ENCODE results near the gene RBM20. TPM values are rescaled to one million over a fixed set of nuclear protein-coding genes. Genes with fewer than 3 reads are reported as not detected.

RBM20 gene
- polyA plus RNA-seq, 1 experiment: 0.11 TPM

GRCh38 chr10:110774069-110775019 is 130.2 kb downstream of the RBM20 start:
- no peaks in the 10 kb centered on the region for H3K9me3 ChIP-seq (ENCODE audit: control insufficient read depth, insufficient read depth, low read length)
- no peak overlapping the region for H3K4me3 ChIP-seq (ENCODE audit: low read depth, low read length)
- POLR2A ChIA-PET: interaction anchor here (0.6 kb wide), 1 partner anchor 482 kb away, joined by 3 read pairs; no protein-coding TSS in a partner anchor
- DNase-seq (ENCODE audit: low read depth, low spot score): no peak
- CTCF ChIA-PET: no interaction called here
- no peak overlapping the region for H3K27ac ChIP-seq (ENCODE audit: low read depth, low read length)
- TF ChIP-seq, protein P1, sequence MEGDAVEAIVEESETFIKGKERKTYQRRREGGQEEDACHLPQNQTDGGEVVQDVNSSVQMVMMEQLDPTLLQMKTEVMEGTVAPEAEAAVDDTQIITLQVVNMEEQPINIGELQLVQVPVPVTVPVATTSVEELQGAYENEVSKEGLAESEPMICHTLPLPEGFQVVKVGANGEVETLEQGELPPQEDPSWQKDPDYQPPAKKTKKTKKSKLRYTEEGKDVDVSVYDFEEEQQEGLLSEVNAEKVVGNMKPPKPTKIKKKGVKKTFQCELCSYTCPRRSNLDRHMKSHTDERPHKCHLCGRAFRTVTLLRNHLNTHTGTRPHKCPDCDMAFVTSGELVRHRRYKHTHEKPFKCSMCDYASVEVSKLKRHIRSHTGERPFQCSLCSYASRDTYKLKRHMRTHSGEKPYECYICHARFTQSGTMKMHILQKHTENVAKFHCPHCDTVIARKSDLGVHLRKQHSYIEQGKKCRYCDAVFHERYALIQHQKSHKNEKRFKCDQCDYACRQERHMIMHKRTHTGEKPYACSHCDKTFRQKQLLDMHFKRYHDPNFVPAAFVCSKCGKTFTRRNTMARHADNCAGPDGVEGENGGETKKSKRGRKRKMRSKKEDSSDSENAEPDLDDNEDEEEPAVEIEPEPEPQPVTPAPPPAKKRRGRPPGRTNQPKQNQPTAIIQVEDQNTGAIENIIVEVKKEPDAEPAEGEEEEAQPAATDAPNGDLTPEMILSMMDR (IDR thresholded peaks at IDR 0.05; ENCODE audit: low read depth, low read length): no peak
- H3K27me3 ChIP-seq (ENCODE audit: control insufficient read depth, insufficient read depth, low read length): peaks cover 16% of the 10 kb centered on the region

DNA sequence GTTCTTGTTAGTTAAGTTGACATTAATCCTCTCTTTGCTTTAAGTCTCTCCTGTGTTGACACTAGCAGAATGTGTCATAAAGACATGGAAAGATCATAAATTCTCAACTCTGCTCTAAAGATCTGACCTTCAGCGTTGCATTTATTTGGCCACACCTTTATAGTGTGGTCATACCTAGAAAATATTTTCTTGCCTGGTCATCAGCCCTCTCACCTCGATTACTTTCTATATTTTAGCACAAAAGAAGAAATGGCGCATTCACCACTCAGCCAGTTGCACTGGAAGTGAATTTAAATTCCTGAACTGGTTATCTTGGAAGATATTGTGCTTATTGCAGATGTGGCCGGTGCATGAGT is 130.9 kb downstream of the RBM20 start:
- CTCF ChIA-PET: no interaction called here
- no peak overlapping the region for H3K27ac ChIP-seq (ENCODE audit: low read depth, low read length)
- no peaks in the 10 kb centered on the region for H3K9me3 ChIP-seq (ENCODE audit: control insufficient read depth, insufficient read depth, low read length)
- no peak overlapping the region for H3K4me3 ChIP-seq (ENCODE audit: low read depth, low read length)
- POLR2A ChIA-PET: no interaction called here
- TF ChIP-seq, protein P1 (IDR thresholded peaks at IDR 0.05; ENCODE audit: low read depth, low read length): no peak
- peaks cover 11% of the 10 kb centered on the region for H3K27me3 ChIP-seq (ENCODE audit: control insufficient read depth, insufficient read depth, low read length)
- DNase-seq (ENCODE audit: low read depth, low spot score): no peak

DNA sequence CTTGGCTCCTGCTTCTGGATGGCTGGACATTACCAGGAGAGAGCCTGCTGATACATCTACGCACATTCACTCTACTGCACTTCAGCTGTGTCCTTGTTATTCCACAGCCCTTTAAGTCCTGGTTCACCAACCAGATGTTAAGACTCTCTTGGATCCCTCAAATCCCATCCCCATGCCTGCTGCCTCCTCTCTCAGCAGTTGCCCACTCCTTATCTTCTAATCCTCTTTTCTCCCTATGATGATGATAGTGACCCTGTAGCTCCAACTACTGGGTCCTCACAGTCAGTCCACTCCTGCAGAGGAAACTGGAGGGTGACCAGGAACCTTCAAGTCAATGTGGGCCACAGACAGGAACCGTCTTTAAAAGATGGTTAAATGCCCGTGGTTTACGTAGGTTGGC is 131.3 kb downstream of the RBM20 start:
- H3K9me3 ChIP-seq (ENCODE audit: control insufficient read depth, insufficient read depth, low read length): no peaks in the 10 kb centered on the region
- no peak overlapping the region for H3K27ac ChIP-seq (ENCODE audit: low read depth, low read length)
- peaks cover 9% of the 10 kb centered on the region for H3K27me3 ChIP-seq (ENCODE audit: control insufficient read depth, insufficient read depth, low read length)
- TF ChIP-seq, protein P1 (IDR thresholded peaks at IDR 0.05; ENCODE audit: low read depth, low read length): no peak
- no peak for DNase-seq (ENCODE audit: low read depth, low spot score)
- POLR2A ChIA-PET: no interaction called here
- CTCF ChIA-PET: no interaction called here
- no peak overlapping the region for H3K4me3 ChIP-seq (ENCODE audit: low read depth, low read length)

GRCh38 chr10:110777017-110777416 is 132.9 kb downstream of the RBM20 start:
- H3K27me3 ChIP-seq (ENCODE audit: control insufficient read depth, insufficient read depth, low read length): peaks cover 17% of the 10 kb centered on the region
- no peak for DNase-seq (ENCODE audit: low read depth, low spot score)
- H3K9me3 ChIP-seq (ENCODE audit: control insufficient read depth, insufficient read depth, low read length): no peaks in the 10 kb centered on the region
- TF ChIP-seq, protein P1 (IDR thresholded peaks at IDR 0.05; ENCODE audit: low read depth, low read length): no peak
- CTCF ChIA-PET: no interaction called here
- no peak overlapping the region for H3K27ac ChIP-seq (ENCODE audit: low read depth, low read length)
- H3K4me3 ChIP-seq (ENCODE audit: low read depth, low read length): no peak overlapping the region
- POLR2A ChIA-PET: no interaction called here

DNA sequence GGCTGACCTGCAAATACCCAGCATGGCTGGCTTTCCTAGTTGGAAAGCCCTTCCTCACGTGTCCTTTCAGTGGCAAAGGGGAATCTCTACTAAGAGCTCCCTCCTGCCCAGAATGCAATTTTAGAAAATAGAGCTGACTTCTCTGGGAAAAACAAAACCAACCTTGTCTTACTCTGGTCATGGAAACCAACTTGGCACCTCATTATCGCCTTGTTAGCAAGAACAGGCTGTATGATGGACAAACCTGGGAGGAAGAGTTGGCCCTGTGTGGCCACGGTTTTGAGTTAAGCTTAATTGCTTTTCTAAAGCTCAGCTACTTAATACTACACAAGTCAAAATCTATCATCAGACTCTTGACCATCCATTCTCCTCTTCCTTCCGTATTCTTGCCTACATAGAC is 133.5 kb downstream of the RBM20 start:
- H3K4me3 ChIP-seq (ENCODE audit: low read depth, low read length): no peak overlapping the region
- no peaks in the 10 kb centered on the region for H3K9me3 ChIP-seq (ENCODE audit: control insufficient read depth, insufficient read depth, low read length)
- no peak overlapping the region for H3K27ac ChIP-seq (ENCODE audit: low read depth, low read length)
- TF ChIP-seq, protein P1 (IDR thresholded peaks at IDR 0.05; ENCODE audit: low read depth, low read length): no peak
- no peak for DNase-seq (ENCODE audit: low read depth, low spot score)
- ChIA-PET POLR2A (no interaction called here), CTCF (no interaction called here)
- peaks cover 18% of the 10 kb centered on the region for H3K27me3 ChIP-seq (ENCODE audit: control insufficient read depth, insufficient read depth, low read length)

All from AG04450 (cell line).